Hindlimb muscle (tissue), 1 donor: ENCODE results near the gene CPXM1. TPM values are rescaled to one million over a fixed set of nuclear protein-coding genes. Genes with fewer than 3 reads are reported as not detected.
A peak's percentile ranks its signal among the peaks of the same experiment; 100 is the strongest.
"Not testable (repeated sequence)": the region's sequence is repeated elsewhere in the genome, so short reads cannot be mapped to it uniquely, and the experiment has no call there.

ENCODE experiments used
- DNase-seq: peaks from one replicate; pipeline ENCODE4 v3.0.0-alpha.2; 2013
- polyA plus RNA-seq: library from polyadenylated mRNA; unstranded; fragments of 120-200 nt; gene quantifications from one replicate; pipeline ENCODE4 v1.2.1, GENCODE V29; 2013; ENCODE audit not compliant: insufficient read length

Gene CPXM1
- polyA plus RNA-seq, 1 donor: 46.8 TPM

- DNase-seq: peak; percentile 37
These were observed 523 bp downstream of the CPXM1 start for GRCh38 chr20:2799688-2800520.

DNA sequence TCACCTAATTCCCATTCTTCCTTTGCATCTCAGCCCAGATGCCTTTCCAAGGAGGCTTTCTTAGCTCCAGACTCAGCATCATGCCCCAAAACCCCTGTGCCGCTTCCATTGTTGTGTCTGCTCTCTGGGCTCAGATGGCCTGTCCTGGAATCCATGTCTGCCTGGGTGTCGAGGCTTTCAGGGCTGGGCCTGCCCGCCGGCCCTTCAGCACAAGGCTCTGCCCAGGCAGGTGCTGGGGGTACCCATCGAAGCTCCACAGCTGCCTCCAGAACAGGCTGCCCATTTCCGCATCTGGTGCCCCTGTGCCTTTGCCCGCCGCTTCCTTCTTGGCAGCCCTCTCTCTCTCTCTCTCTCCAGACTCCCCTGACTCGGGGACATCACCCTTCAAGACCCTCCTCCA is 1.2 kb downstream of the CPXM1 start:
- DNase-seq: no peak

DNA sequence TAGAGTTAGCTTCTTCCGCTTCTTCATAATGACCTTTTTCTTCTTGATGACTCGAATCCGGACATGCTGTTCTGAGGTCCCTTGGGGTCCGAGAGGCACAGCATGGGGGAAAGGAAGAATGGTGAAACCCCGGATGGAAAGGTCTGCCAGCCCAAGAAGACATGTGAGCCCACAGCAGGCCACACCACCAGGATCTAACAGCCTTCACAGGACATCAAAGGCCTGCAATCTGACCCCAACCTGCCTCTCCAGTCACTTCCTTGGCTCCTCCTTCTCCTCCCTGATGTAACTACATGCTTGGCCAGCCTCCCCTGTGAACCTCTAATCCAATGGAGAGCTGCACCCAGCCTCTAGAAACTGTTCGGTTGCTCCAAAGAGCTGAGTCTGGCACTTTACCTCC is 1.6 kb downstream of the CPXM1 start:
- DNase-seq: no peak

DNA sequence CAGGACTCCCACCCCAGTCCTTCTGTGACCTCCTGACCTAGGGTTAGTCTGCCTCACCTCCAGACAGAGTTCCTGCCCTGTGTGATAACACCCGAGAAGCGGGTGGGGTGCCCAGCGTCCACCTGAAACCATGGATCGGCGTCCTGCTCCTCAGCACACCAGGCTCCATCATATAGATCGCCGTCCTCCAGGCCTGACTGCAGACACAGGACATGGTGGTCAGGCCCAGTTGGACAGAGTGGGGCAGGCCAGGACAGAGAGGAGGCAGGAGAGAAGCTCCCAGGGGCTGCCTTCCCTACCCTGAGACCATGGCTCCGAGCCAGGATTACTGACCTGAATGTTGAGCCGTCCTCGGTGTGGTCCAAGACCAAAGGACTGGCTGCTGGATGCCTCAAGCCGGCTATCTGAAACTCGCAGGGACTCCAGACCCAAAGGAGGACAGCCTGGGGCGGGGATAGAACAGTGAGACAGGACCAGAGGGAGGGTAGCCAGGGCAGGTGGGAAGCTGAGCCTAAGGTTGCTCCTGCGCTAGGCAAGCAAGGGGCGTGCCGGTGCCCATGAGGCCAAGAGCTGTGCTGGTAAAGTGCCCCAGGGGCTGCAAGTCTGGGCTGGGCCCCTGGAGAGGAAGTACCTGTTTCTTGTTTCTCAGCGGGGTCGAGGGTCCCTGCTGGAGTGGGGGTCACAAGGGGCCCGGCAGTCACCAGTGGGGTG is 2.2 kb downstream of the CPXM1 start:
- no peak for DNase-seq

DNA sequence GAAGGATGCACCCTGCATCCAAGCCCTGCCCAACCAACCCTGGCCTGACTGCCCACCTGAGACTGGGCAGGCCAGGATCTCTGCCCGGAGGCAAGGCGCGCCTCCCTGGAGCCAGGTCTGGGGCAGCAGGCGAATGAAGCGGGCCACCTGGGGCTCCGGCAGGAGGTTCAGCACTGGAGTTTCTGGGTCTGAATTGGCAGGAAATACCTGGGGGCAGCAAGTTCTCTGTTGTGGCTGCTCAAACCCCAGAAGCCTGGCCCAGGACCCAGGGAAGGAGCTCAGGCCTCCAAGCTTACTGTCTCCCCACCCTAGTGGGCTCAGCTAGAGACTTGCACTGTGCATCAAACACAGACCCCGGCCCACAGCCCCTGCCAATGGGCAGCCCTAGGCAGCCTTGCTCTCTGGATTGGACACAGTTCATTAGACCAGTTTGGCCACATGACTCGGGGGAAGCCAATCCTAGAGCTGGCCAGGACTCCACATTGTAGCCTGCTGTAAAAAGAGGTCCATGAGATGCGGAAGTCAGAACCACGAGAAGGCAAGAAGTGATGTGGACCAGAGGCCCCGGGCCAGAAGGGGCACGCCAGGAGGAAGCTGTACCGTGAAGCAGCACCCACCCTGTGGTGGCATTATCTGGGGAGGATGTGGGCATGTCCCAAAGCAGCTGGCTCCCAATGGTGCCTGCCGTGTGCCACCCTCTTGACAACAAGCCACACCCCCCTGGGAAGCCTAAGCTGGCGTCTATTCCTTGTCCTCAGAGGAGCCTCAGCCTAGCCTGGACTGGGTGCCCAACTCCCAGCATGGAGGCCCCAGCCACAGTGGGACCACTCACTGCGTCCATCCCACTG is 3.1 kb downstream of the CPXM1 start:
- no peak for DNase-seq

DNA sequence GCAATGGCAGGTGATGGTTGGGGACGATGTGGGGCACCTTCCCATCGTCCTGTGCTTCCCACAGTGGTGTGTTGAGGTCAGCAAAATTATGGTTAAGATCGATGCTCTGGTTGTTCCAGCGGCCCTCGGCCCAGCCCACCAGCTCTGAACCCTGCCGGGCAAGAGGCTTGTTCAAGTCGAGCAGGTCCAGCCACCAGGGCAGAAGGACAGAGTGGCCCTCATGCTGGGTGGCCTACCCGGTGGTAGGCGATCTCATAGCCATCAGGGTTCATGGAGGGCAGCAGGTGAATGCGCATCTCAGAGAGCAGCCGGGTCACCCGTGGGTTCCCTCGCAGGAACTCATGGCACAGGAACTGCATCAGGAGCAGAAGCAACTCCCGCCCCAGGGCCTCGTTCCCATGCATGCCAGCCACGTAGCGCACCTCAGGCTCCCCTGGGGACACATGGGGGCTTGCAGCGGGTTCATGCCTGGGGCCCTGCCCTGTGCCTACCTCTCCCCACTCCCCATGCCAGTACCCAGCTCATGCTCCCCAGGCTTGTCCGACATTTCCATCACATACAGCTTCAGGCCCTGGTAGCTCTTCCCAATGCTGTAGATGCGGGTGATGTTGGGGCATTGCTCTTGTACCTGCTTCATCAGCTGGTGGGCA is 4.3 kb downstream of the CPXM1 start:
- DNase-seq: no peak

- no peak for DNase-seq
These were observed 5.0 kb downstream of the CPXM1 start for GRCh38 chr20:2795451-2795850.

- no peak for DNase-seq
These were observed 5.5 kb downstream of the CPXM1 start for GRCh38 chr20:2794866-2795447.

DNA sequence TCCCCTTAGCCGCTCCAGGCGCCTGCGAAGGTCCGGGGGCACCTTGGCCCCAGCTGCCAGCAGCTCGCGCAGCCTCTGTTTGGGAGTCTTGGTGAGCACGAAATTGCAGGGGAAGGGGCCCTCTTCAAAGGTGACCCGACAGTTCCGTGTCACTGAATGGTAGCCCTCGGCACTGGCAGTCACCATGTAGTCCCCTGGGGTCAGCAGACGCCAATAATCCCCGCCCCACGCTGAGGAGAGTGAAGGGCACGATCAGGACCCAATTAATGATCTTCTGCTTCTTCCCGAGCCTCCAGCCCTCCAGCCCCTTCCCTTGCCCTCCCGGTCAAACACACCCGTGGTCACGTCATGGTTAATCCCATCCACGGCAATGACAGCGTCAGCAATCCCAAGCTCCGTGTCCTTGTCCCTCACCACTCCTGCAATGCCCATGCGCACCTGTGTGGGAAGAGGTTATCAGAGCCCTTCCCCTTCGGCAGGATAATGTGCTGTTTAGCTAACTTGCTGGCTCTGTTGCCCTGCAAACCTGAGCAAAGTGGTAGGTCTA is 6.2 kb downstream of the CPXM1 start:
- no peak for DNase-seq

GRCh38 chr20:2793471-2793870 is 7.0 kb downstream of the CPXM1 start:
- no peak for DNase-seq

DNA sequence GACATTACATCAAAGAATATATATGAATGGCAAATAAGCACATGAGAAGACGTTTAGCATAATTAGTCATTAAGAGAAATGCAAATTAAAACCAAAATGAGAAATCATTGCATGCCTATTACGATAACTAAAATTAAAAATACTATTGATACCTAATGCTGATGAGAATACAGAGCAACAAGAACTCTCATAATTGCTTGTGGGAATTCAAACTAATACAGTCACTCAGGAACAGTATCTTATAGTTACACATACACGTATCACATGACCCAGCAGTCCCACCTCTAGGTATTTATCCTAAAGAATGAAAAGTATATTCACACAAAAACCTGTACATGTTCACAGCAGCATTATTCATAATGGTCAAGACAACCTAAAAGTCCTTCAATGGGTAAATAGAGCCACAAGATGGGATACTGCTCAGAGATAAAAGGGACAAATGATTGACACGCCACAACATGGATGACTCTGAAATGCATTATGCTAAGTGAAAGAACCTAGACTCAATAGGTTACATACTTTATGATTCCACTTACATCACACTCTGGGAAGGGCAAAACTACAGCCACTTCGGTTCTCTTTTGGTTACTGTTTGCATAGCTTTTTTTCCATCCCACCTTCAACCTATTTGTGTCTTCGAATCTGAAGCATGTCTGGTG is 16.4 kb downstream of the CPXM1 start:
- no peak for DNase-seq

DNA sequence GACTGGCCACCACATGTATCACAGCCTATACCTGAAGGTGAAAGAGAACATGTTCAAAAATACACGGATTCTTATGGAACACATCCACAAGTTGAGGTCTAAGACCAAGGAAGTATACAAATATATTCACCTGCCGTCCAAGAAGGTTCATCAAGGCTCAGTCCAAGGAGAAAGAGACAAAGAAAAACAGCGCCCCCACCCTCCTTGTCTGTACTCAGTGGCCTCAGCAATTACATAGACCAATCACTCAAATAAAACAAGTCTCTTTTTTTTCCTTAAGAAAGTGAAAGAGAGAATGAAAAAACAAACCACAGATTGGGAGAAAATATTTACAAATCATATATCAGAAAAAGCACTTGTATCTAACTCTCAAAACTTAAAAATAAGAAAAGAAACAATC is 19.5 kb downstream of the CPXM1 start:
- DNase-seq: no peak

GRCh38 chr20:2778602-2779321 is 21.7 kb downstream of the CPXM1 start:
- no peak for DNase-seq

- DNase-seq: no peak
These were observed 25.3 kb downstream of the CPXM1 start for GRCh38 chr20:2775139-2775538.

GRCh38 chr20:2773812-2774211 is 26.6 kb downstream of the CPXM1 start:
- DNase-seq: no peak

GRCh38 chr20:2771631-2772080 is 28.8 kb downstream of the CPXM1 start:
- no peak for DNase-seq

DNA sequence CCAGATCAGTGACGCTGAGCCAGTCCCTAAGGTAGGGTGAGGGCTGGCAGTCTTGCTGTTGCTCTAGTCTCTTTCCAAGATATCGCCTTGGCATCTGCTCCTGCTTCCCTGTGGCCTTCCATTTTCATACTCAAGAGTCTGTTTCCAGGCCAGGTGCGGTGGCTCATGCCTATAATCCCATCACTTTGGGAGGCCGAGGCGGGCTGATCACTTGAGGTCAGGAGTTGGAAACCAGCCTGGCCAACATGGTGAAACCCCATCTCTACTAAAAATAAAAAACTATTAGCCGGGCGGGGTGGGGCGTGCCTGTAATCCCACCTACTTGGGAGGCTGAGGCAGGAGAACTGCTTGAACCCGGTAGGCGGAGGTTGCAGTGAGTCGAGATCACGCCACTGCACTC is 30.3 kb downstream of the CPXM1 start:
- not testable (repeated sequence) for DNase-seq

DNA sequence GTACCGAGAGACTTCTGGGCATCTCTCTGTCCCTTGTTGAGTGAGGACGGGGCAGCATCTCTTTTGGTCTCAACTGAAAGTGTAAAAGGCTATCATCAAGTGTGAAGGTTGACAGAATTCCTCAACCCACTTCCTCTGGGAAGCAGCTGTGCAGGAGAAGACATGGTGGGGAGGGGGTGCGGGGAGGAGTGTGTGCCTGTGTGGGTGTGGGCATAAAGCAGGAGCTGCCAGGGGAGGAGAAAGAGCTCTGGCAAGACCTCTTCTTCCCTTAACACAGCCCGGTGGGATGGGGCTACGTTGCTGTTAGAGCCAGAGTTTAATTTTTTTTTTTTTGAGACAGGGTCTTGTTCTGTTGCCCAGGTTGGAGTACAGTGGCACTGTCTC is 31.8 kb downstream of the CPXM1 start:
- no peak for DNase-seq

DNA sequence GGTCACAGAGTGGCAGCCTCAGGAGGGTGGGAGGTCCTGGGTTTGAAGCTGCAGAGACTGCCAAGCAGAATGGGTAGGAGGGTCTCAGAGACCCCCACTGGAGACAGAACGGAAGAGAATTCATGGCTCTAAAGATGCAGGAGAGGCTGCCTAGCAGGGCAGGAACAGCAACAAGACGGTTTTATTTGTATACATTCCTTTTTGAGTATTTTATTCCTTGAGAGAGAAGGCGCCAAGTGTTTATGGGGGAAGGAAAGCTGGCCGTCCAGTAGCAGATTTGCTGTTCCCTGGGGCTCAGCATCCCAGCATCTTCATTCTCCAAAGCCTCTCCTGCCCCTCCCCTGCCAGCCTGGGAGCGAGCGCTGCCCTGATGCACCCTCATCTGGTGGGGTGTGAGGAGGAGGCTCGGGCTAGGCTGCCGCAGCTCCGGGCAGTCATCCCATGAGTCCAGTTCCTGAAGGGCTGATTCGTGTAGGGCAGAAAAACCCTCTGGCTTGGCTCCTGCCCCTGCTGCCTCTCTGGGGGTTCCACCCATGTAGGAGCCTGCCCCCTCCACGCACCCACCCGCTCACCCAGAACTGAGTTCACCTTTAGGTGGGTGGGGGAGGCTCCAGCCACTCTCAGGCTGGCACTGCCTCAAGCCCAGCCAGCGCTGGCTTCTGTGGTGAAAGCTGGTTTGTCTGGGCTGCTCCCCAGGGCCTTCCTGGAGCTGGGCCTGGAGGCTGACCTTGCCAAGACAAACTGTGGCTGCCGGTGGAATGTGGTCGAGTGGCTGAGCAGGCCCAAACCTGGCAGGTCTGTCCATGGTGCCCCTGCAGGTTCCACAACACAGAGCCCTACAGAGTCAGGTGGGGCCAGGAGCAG is 32.4 kb downstream of the CPXM1 start:
- DNase-seq: no peak

DNA sequence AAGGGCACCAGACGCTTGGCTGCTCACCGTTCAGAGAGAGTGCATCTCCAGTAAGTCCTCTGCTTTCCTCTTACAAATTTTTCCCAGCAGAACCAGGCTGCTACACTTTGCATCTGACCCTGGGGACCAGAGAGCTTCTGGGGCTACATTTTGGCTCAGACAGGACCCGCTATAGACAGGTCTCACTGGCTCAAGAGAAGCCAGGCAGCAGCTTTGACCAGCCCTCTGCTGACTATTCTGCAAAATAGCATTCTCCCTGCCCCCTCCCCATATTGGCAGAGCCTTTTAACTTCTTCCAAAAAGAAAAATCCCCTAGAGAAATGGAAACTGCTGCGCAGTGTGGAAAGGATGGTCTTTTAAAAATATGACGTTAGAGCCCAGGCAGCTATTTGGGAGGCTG is 37.2 kb downstream of the CPXM1 start:
- no peak for DNase-seq
